Calu3 (cell line): Measurements from ENCODE around the gene RAMP1. TPM values are rescaled to one million over a fixed set of nuclear protein-coding genes. Genes with fewer than 3 reads are reported as not detected.

Source experiments
- BruUV-seq: library from RNA; stranded (reverse); fragments of 400-500 nt; replicated peaks from 2 replicates; lab custom pipeline; 2021; lab: Mats Ljungman, UMichigan
- CTCF ChIA-PET: fragments of 300-600 bp; sonication (Branson Sonifier 250); formaldehyde crosslinking; loops from one replicate; lab custom pipeline; 2022; ENCODE audit warnings: antibody characterized with exemption; lab: Charles Lee
- DNase-seq: peaks from one replicate; pipeline ENCODE4 v3.0.0; 2022
- H3K27ac Mint-ChIP-seq: one replicate; pipeline ENCODE4 v1.8.0; 2022; ENCODE audit warnings: mixed read lengths; ENCODE audit not compliant: unreplicated experiment
- H3K27me3 Mint-ChIP-seq: one replicate; pipeline ENCODE4 v1.8.0; 2022; ENCODE audit warnings: mixed read lengths; ENCODE audit not compliant: unreplicated experiment
- H3K36me3 Mint-ChIP-seq: one replicate; pipeline ENCODE4 v1.8.0; 2022; ENCODE audit warnings: mild to moderate bottlenecking, moderate library complexity, mixed read lengths; ENCODE audit not compliant: insufficient read depth, unreplicated experiment
- H3K4me1 Mint-ChIP-seq: one replicate; pipeline ENCODE4 v1.8.0; 2022; ENCODE audit warnings: mild to moderate bottlenecking, low read depth, mixed read lengths; ENCODE audit not compliant: unreplicated experiment
- H3K4me3 Mint-ChIP-seq: one replicate; pipeline ENCODE4 v1.8.0; 2022; ENCODE audit warnings: mild to moderate bottlenecking, low read depth, moderate library complexity, mixed read lengths; ENCODE audit not compliant: unreplicated experiment
- H3K9me3 Mint-ChIP-seq: one replicate; pipeline ENCODE4 v1.8.0; 2022; ENCODE audit warnings: low read depth, mixed read lengths; ENCODE audit not compliant: unreplicated experiment
- intact Hi-C: fragments of 100-400 bp; cut with micrococcal nuclease; formaldehyde crosslinking; loops from one replicate; pipeline ENCODE4 v1.10.0; 2022; ENCODE audit not compliant: unreplicated experiment
- total RNA-seq: library from RNA; stranded (reverse); gene quantifications from 2 replicates; pipeline ENCODE4 v1.2.3, GENCODE V29; 2022
- TF ChIP-seq, protein P1 (sequence below): fragments of 200-600 bp; IDR thresholded peaks from one replicate; pipeline ENCODE4 v1.8.0; 2022; ENCODE audit warnings: antibody characterized with exemption; ENCODE audit not compliant: unreplicated experiment

The RAMP1 gene
- total RNA-seq, 1 experiment from 2014 or later = 9.8 TPM

DNA sequence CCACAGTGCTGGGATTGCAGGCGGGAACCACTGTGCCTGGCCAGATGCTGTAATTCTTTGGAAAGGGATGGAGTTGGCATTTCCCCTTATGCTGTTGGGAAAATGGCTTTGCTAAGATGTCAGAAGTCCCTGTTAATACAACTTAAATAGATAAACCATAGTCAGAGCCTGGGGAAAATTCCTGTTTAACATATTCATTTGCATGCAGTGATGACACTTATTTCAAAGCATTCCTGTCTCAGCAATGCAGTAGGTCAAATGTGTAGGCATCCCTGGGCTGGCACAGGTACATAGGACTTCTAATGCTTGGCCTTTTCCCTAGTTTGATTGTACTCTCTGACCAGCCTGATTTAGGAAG is 38.6 kb downstream of the RAMP1 start:
- CTCF ChIA-PET = no interaction called here
- DNase-seq = no peak
- H3K9me3 Mint-ChIP-seq = no peaks in the 10 kb centered on the region
- TF ChIP-seq, protein P1, sequence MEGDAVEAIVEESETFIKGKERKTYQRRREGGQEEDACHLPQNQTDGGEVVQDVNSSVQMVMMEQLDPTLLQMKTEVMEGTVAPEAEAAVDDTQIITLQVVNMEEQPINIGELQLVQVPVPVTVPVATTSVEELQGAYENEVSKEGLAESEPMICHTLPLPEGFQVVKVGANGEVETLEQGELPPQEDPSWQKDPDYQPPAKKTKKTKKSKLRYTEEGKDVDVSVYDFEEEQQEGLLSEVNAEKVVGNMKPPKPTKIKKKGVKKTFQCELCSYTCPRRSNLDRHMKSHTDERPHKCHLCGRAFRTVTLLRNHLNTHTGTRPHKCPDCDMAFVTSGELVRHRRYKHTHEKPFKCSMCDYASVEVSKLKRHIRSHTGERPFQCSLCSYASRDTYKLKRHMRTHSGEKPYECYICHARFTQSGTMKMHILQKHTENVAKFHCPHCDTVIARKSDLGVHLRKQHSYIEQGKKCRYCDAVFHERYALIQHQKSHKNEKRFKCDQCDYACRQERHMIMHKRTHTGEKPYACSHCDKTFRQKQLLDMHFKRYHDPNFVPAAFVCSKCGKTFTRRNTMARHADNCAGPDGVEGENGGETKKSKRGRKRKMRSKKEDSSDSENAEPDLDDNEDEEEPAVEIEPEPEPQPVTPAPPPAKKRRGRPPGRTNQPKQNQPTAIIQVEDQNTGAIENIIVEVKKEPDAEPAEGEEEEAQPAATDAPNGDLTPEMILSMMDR = no peak
- peaks cover 8% of the 10 kb centered on the region for H3K4me1 Mint-ChIP-seq
- no peaks in the 10 kb centered on the region for H3K27me3 Mint-ChIP-seq
- no TSS peak for BruUV-seq
- H3K4me3 Mint-ChIP-seq = no peak overlapping the region
- peaks cover 4% of the 10 kb centered on the region for H3K36me3 Mint-ChIP-seq
- intact Hi-C loops = no loop called here
- H3K27ac Mint-ChIP-seq = no peak overlapping the region

DNA sequence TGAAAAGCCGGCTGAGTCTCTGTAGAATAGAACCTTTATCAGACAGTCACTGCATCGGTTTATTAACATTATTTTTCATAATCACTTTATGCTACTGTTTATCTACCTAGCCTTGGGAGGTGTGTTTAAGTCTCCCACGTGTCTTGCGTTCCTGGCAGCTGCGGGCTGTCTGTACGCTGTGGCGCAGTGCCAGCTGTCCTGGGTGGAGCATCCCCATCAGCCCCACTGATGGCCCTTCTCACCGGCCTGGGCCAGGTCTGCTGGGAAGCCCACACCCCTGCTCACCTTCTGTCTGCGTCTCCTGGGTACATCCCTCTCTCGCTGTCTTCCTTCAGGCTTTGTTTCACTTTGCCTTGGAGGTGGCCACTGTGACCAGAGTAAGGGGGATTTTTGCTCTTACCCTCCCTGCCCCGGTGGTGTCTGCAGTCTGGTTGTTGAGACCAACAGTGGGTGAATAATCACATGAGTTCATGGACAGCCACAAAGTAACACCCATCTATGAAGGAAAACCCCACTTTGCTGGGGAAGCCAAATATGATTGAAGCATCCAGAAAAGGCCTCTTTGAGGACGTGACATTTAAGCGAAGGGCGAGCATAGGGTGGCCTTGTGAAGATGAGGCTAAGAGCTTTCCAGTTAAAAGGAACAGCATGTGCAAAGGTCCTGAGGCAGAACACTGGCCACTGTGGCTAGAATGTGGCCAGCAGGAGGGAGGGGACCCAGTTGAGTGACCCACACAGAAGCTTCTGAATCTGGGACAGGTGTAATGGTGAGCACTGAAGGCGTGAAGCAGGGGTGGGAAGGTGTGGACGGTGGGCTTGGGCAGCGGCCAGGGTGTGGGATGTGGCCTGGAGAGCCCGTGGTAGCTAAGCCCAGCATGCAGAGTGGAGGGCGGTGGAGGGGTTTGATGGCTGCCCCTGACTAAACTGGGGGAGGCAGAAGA is 41.7 kb downstream of the RAMP1 start:
- CTCF ChIA-PET = no interaction called here
- H3K9me3 Mint-ChIP-seq = no peaks in the 10 kb centered on the region
- DNase-seq = no peak
- peaks cover 4% of the 10 kb centered on the region for H3K36me3 Mint-ChIP-seq
- intact Hi-C loops = no loop called here
- BruUV-seq = no TSS peak
- H3K4me3 Mint-ChIP-seq = no peak overlapping the region
- no peak overlapping the region for H3K27ac Mint-ChIP-seq
- peaks cover 8% of the 10 kb centered on the region for H3K4me1 Mint-ChIP-seq
- TF ChIP-seq, protein P1 = no peak
- no peaks in the 10 kb centered on the region for H3K27me3 Mint-ChIP-seq

DNA sequence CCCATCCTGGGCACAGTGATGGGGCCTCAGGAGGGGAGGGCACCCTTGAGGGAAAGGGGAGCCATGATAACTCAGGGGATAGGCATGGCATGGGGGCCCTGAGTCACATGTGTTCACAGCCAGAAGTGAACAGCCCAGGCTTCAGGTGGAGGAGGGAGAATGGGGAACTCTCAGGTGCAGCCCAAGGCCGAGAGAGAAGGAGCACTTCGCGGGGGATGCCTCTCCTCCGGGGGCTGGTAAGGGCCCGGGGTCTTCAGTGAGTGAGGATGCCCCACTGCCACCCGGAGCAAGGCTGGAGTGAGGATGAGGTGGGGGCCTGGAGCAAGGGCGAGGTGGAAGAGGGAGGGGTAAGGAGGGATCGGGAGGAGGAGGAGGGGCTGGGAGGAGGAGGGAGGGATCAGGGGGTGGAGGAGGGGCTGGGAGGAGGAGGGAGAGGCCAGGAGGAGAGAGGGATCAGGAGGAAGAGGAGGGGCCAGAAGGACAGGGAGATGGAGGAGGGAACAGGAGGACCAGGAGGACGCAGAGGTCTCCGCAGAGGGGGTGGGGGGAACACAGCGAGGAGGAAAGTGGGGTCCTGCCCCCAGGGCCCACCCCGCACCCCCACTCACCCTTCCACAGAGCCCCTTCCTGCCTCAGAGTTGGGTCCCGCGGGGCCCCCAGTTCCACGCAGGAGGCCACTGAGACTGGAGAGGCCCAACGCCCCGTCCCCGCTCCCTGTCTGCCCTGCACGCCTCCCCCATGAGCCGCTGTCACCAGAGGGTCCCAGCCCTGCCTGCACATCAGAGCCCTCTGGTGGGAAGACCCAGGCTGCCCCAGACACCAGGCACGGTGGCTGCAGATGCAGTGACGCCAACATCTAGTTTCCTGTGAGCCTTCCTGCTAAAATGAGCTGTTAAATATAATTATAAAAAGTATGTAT is 42.8 kb downstream of the RAMP1 start:
- DNase-seq = no peak
- Mint-ChIP-seq H3K27me3 (no peaks in the 10 kb centered on the region), H3K36me3 (no peaks in the 10 kb centered on the region), H3K4me3 (no peak overlapping the region), H3K9me3 (peaks cover 5% of the 10 kb centered on the region), H3K4me1 (peaks cover 8% of the 10 kb centered on the region), H3K27ac (no peak overlapping the region)
- TF ChIP-seq, protein P1 = no peak
- intact Hi-C loops = no loop called here
- CTCF ChIA-PET = no interaction called here
- BruUV-seq = no TSS peak

DNA sequence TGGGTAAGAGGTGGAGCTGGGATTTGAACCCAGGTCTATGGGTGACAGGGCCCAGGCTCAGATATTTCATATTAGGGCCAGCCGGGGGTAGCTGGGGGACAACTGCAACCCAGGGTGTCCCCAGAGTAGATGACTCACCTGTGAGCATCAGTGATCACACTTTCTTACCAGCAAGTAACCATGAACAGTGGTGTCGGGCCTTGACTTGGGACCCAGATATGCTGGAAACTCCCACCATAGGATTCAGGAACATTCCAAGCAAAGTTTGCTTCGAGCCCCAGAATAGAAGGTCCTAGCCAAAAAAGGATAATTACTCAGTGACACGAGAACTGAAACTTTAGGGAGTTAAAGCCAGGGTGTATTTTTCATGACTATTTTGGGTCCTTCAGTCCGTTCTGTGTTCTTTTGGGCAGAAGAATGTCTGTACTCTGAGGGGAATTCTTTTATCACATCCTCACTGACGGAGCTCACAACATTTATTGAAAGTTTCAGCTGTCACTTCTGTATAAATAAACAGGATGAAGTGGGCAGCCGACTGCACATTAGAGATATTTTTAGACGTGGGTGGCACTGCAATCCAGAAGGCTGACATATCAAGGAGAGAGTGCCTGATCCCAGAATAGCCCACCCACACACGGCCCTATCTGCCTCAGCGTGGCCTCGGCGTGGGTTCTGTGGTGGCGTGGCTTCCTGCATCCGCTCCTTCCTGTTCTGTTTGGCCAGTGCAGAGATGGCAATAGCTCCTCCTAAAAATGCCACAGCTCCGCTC is 45.6 kb downstream of the RAMP1 start:
- TF ChIP-seq, protein P1 = no peak
- Mint-ChIP-seq H3K27me3 (no peaks in the 10 kb centered on the region), H3K36me3 (no peaks in the 10 kb centered on the region), H3K9me3 (peaks cover 10% of the 10 kb centered on the region), H3K4me1 (no peaks in the 10 kb centered on the region), H3K4me3 (no peak overlapping the region), H3K27ac (no peak overlapping the region)
- intact Hi-C loops = no loop called here
- CTCF ChIA-PET = no interaction called here
- DNase-seq = no peak
- no TSS peak for BruUV-seq
